Stimulated activated CD8-positive, alpha-beta memory T cell treated with anti-CD3 and anti-CD28 coated beads, Interleukin-4, amount 100 ng/mL, for 4 hours (primary cell): Measurements from ENCODE around the gene MTHFS.

Experiments used
- DNase-seq, 2 donors: peaks; one replicate each; pipeline ENCODE4 v3.0.0-alpha.2; 2020; ENCODE audit warnings: low read depth in 2 of 2, low spot score in 1 of 2

Gene MTHFS

GRCh38 chr15:79824136-79824701 lies 72.6 kb downstream of the MTHFS start:
- no peak for DNase-seq

- no peak for DNase-seq
Observed at GRCh38 chr15:79820820-79821219, 76.0 kb downstream of the MTHFS start.

- DNase-seq: no peak
Observed at GRCh38 chr15:79820176-79820575, 76.6 kb downstream of the MTHFS start.

GRCh38 chr15:79816571-79816970 lies 80.2 kb downstream of the MTHFS start:
- no peak for DNase-seq

GRCh38 chr15:79815468-79815867 lies 81.3 kb downstream of the MTHFS start:
- no peak for DNase-seq

GRCh38 chr15:79812541-79812940 lies 84.3 kb downstream of the MTHFS start:
- DNase-seq: no peak

GRCh38 chr15:79811406-79812405 lies 85.1 kb downstream of the MTHFS start:
- no peak for DNase-seq

GRCh38 chr15:79804838-79805237 lies 92.0 kb downstream of the MTHFS start:
- no peak for DNase-seq

- no peak for DNase-seq
Observed at GRCh38 chr15:79798311-79798710, 98.5 kb downstream of the MTHFS start.
